NCI-H2107 (cell line): ENCODE measurements around the gene ASB18.

Experiments
- DNase-seq: peaks from one replicate; lab custom pipeline; 2025; lab: John Stamatoyannopoulos, UW

The ASB18 gene

GRCh38 chr2:236208019-236208926, 55.9 kb downstream of the ASB18 start:
- no peak for DNase-seq

GRCh38 chr2:236207472-236207871, 56.7 kb downstream of the ASB18 start:
- no peak for DNase-seq

GRCh38 chr2:236205867-236206645, 58.1 kb downstream of the ASB18 start:
- DNase-seq: no peak

GRCh38 chr2:236204953-236205352, 59.3 kb downstream of the ASB18 start:
- no peak for DNase-seq

- DNase-seq: no peak
These were observed 63.8 kb downstream of the ASB18 start for GRCh38 chr2:236200378-236200777.

- DNase-seq: no peak
These were observed 67.8 kb downstream of the ASB18 start for GRCh38 chr2:236196366-236196765.

- no peak for DNase-seq
These were observed 68.5 kb downstream of the ASB18 start for GRCh38 chr2:236195726-236196125.

GRCh38 chr2:236194786-236195185, 69.4 kb downstream of the ASB18 start:
- no peak for DNase-seq

- DNase-seq: no peak
These were observed 71.2 kb downstream of the ASB18 start for GRCh38 chr2:236193026-236193425.

- no peak for DNase-seq
These were observed 73.5 kb downstream of the ASB18 start for GRCh38 chr2:236190674-236191073.

GRCh38 chr2:236184701-236185100, 79.5 kb downstream of the ASB18 start:
- no peak for DNase-seq

GRCh38 chr2:236180831-236181453, 83.3 kb downstream of the ASB18 start:
- DNase-seq: no peak

- DNase-seq: no peak
These were observed 84.0 kb downstream of the ASB18 start for GRCh38 chr2:236180076-236180816.

- DNase-seq: no peak
These were observed 84.8 kb downstream of the ASB18 start for GRCh38 chr2:236179236-236180075.

- DNase-seq: no peak
These were observed 85.3 kb downstream of the ASB18 start for GRCh38 chr2:236178890-236179235.

GRCh38 chr2:236177967-236178889, 86.0 kb downstream of the ASB18 start:
- DNase-seq: no peak

GRCh38 chr2:236177604-236177966, 86.6 kb downstream of the ASB18 start:
- DNase-seq: no peak

- DNase-seq: no peak
These were observed 87.3 kb downstream of the ASB18 start for GRCh38 chr2:236176951-236177350.

GRCh38 chr2:236176417-236176816, 87.8 kb downstream of the ASB18 start:
- DNase-seq: no peak

- DNase-seq: no peak
These were observed 88.6 kb downstream of the ASB18 start for GRCh38 chr2:236175548-236176150.
